ENCODE results near the gene REELD1.

The REELD1 gene

DNA sequence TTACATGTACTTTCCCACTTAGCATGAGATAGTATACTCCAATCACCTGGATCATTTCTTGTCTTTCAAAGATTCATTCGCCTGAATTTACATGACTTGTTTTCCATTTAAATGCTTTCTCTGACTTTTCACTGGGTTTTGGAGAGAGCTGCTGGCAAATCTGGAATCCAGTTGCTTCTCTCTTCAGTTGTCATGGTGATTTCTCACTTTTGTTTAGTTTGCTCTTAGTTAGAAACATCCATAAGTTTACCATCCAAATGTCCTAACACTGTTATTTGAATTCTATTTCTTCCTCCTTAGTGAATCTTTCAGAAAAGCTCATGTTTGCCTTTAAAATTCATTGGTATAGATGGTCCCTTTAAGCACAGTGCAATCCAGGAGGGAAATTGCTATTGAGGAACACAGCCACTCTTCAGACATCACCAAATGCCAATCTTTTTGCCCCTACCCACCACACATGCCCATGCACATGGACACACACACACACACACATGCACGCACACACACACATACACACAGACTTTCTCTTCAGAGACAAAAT is 51.7 kb downstream of the REELD1 start:
- TF ChIP-seq ZFX (IDR thresholded peaks at IDR 0.05; ENCODE audit: borderline replicate concordance): no peak
- TF ChIP-seq, protein P1, sequence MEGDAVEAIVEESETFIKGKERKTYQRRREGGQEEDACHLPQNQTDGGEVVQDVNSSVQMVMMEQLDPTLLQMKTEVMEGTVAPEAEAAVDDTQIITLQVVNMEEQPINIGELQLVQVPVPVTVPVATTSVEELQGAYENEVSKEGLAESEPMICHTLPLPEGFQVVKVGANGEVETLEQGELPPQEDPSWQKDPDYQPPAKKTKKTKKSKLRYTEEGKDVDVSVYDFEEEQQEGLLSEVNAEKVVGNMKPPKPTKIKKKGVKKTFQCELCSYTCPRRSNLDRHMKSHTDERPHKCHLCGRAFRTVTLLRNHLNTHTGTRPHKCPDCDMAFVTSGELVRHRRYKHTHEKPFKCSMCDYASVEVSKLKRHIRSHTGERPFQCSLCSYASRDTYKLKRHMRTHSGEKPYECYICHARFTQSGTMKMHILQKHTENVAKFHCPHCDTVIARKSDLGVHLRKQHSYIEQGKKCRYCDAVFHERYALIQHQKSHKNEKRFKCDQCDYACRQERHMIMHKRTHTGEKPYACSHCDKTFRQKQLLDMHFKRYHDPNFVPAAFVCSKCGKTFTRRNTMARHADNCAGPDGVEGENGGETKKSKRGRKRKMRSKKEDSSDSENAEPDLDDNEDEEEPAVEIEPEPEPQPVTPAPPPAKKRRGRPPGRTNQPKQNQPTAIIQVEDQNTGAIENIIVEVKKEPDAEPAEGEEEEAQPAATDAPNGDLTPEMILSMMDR (IDR thresholded peaks at IDR 0.05): no peak

DNA sequence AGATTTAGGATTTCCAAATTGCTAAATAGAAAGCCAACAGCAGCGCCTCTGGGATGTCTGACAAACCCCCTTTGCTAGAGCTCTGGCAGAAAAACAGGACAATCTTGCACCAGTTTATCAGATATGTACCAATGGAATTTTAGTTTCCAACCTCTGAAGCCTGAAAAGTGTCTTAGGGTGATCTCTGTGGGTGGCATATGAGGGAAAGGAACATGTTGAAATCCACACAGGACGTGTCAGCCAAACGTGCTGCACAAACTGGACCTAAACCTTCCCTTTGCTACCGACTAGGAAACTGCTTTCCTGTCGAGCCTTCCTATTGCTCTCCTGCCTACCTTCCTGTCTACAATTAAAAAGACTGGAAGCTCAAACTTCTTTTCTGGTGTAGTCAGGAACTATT is 53.5 kb downstream of the REELD1 start:
- TF ChIP-seq, protein P1 (IDR thresholded peaks at IDR 0.05): no peak
- no peak for TF ChIP-seq ZFX (IDR thresholded peaks at IDR 0.05; ENCODE audit: borderline replicate concordance)
- no peak overlapping the region for H3K27ac ChIP-seq

More for the DNA sequence above, 51.7 kb downstream of the REELD1 start:
- H3K27ac ChIP-seq: no peak overlapping the region

DNA sequence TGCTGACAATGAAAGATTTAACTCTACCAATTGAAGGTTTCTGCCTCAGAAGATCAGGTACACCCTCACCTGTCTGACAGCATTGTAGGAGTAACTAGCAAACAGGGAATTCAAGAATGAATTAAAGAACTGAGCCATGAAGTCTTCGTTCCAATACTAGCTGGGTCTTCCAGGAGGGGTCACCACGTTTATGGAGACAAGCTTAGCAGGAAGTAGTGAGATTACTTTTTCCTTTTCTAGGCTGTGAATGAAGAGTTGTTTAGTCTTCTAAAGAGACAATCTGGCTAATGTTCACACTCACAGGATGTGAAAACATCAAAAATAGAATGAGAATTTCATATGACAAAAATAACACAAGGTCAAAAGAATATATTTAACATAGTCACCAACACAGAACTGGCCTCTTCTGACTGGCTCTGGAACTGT is 54.9 kb downstream of the REELD1 start:
- H3K27ac ChIP-seq: no peak overlapping the region

DNA sequence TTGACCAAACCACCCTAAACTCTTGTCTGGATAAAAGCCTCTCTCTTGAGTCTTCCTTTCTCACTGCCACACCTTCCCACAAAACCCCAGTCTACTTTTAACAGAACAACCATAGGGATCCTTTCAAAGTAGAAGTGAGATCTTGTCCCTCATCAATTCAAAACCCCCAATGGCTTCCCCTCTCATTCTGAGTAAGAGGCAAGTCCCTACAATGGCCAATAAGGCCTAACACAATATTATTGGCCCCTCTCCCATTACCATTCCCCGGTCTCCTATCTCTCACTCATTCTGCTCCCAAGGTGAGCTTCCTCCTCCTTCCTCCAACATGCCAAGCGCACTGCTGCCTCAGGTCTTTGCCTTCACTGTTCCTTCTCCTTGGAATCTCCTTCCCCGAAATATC is 57.1 kb downstream of the REELD1 start:
- no peak overlapping the region for H3K27ac ChIP-seq
- TF ChIP-seq ZFX (IDR thresholded peaks at IDR 0.05; ENCODE audit: borderline replicate concordance): no peak
- TF ChIP-seq, protein P1 (IDR thresholded peaks at IDR 0.05): no peak

More for the DNA sequence above, 54.9 kb downstream of the REELD1 start:
- TF ChIP-seq, protein P1 (IDR thresholded peaks at IDR 0.05): no peak
- no peak for TF ChIP-seq ZFX (IDR thresholded peaks at IDR 0.05; ENCODE audit: borderline replicate concordance)

DNA sequence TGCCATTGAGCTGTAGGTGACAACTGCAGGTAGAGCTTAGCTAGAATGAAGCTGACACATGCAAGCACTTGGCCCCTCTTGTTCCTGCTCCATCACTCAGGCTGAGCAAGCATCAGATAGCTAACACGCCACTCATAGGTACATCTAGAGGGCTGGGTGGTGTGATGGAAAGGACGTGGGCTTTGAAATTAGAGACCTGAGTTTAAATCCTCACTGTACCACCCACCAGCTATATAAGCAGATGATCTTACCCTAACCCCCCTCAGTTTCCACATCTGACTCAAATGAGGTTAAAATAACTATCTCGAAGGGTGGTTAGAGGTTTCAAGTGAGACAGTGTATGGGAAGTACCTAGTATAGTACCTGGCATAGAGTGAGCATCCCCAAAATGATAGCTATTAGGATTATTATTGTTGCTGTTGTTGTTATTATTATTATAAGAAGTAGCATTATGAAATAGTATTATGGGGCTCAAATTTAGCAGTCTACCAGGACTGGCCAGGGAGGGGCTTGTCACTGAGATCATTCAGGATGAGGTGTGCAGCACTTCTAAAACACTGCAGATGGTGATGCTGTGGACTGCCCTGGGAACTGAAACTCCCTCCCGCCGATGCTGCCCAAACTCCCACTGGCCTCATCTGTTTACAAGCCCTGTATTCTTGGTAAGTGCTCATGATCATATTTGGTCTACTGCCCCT is 59.0 kb downstream of the REELD1 start:
- no peak overlapping the region for H3K27ac ChIP-seq
- TF ChIP-seq ZFX (IDR thresholded peaks at IDR 0.05; ENCODE audit: borderline replicate concordance): no peak
- TF ChIP-seq, protein P1 (IDR thresholded peaks at IDR 0.05): no peak

DNA sequence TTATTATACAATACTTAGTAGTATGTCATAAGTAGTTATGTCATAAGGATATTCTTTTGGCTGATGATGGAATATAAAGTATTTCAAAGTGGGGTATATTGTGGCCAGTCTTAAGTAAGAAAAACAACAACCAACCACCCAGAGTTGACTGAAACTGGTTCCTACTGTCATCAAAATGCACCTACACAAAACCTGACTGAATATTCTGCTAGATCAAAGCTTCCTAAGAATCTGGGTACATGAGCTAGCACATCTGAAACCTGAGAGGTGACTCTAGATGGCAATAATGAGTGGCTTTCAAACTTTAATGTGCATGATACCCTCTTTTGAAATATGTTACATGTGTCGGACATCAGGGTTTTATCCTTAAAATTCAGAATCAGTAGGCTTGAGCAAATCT is 60.4 kb downstream of the REELD1 start:
- TF ChIP-seq, protein P1 (IDR thresholded peaks at IDR 0.05): no peak
- H3K27ac ChIP-seq: no peak overlapping the region

DNA sequence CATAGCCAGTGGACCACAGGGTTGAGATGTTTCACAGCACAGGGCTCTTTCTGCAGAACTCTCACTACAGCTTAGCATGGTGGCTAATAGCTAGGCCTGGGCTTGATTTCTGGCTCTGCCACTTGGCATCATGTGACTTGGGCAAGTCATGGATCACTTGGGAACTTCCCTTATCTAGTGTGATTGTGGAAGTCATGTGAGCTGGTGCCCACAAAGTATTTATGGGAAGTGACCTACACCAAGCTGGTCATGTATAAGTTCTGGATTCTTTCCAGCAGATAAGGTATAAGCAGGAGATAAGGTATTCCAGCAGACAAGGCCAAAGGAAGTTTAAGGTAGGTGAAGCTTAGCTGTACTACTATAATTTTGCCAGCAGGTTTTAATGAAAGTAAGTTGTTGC is 61.0 kb downstream of the REELD1 start:
- TF ChIP-seq, protein P1 (IDR thresholded peaks at IDR 0.05): no peak
- no peak for TF ChIP-seq ZFX (IDR thresholded peaks at IDR 0.05; ENCODE audit: borderline replicate concordance)
- H3K27ac ChIP-seq: no peak overlapping the region
